AG09309 (cell line): ENCODE results near the gene DISP3.

Experiments used
- DNase-seq: peaks from one replicate; pipeline ENCODE4 v3.0.0-alpha.2; 2010; ENCODE audit warnings: low read depth
- H3K4me3 ChIP-seq: 2 replicates; pipeline ENCODE4 v1.5.1; 2011; ENCODE audit warnings: mild to moderate bottlenecking, low read depth, low read length, moderate library complexity; ENCODE audit not compliant: control insufficient read depth
- CTCF ChIP-seq: IDR thresholded peaks from 2 replicates; pipeline ENCODE4 v1.5.1; 2011; ENCODE audit warnings: mild to moderate bottlenecking, low read depth, low read length, inconsistent platforms; ENCODE audit not compliant: insufficient read depth, control insufficient read depth; ENCODE audit errors: missing control alignments

Gene DISP3

DNA sequence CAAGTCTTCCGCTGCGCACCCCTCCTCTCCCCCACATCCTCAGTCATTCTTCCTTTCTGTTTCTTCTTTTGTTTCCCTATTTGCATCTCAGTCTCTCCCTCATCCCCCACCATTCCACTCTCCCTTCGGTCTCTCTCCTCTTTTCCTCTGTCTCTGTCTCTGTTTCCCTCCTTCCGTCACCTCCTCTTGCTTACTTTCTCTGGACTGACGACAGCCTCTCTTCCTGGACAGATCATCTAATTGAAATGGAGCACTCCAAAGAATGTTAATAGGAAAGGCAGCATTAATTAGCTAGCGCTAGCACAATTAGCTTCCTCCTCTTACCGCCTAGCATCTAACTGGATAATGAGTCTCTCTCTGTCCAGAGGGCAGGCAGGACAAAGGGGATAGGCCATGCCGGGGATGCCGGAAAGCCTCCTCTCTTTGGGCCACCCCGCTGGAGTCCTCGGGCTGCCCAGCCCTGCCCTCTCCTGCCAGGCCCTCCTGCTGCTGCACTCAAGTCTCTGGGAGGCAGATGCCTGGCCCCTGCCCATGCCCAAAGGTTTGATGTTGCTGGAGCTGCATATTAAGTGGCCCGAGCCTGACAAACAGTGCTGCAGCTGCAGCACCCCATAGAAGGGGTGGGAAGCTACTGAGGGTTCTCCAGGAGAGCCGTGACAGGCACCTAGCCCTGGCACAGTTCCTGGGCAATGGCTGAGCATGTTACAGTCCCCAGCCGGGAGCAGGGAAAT is 20.8 kb downstream of the DISP3 start:
- H3K4me3 ChIP-seq, result no peak overlapping the region
- no peak for DNase-seq
- no peak for TF ChIP-seq CTCF

GRCh38 chr1:11500881-11501280 is 21.9 kb downstream of the DISP3 start:
- no peak for DNase-seq
- no peak overlapping the region for H3K4me3 ChIP-seq
- no peak for TF ChIP-seq CTCF

DNA sequence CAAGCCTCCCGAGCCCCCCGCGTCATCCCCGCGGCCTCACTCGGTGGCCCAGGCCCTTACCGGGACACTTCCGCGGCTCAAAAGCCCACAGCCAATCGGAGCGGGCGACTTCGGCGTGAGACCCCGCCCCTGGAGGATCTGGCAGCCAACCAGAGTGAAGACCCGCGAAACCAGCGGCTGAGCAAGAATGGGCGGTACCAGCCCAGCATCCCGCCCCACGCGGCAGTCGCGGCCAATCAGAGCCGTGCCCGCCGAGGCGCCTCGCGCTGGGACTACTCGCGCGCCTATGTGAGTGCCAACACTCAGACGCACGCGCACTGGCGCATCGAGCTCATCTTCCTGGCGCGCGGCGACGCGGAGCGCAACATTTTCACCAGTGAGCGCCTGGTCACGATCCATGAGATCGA is 22.5 kb downstream of the DISP3 start:
- no peak for DNase-seq
- no peak for TF ChIP-seq CTCF
- no peak overlapping the region for H3K4me3 ChIP-seq

- no peak overlapping the region for H3K4me3 ChIP-seq
- TF ChIP-seq CTCF, result no peak
- no peak for DNase-seq
Measured at GRCh38 chr1:11501906-11502485, 23.0 kb downstream of the DISP3 start.

DNA sequence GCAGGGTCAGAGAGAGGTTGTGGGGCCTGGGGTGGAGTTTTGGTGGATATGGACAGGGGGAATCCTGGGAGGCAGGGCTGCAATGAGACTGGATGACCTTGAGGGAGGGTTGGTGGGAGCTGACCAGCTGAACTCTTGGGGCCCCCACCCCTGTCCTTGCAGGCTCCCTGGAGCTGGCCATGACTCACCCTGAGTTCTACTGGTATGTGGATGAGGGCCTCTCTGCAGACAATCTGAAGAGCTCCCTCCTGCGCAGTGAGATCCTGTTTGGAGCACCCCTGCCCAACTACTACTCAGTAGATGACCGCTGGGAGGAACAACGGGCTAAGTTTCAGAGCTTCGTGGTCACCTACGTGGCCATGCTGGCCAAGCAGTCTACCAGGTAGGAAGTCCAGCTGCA is 23.6 kb downstream of the DISP3 start:
- no peak for TF ChIP-seq CTCF
- DNase-seq, result no peak

GRCh38 chr1:11504599-11504998 is 25.6 kb downstream of the DISP3 start:
- no peak overlapping the region for H3K4me3 ChIP-seq
- TF ChIP-seq CTCF, result no peak
- no peak for DNase-seq

More for the DNA sequence above, 23.6 kb downstream of the DISP3 start:
- no peak overlapping the region for H3K4me3 ChIP-seq
